Upper lobe of left lung (tissue), 6 donors: Measurements from ENCODE around the gene RSPRY1. TPM values are rescaled to one million over a fixed set of nuclear protein-coding genes. Genes with fewer than 3 reads are reported as not detected.

ENCODE experiments used
- ATAC-seq, 2 donors: fragments of 200-7000 bp; cut with Tn5 transposase; one replicate each; pipeline ENCODE4 v1.9.1; 2022; ENCODE audit warnings: mild to moderate bottlenecking in 2 of 2, moderate library complexity in 2 of 2; ENCODE audit not compliant: low FRiP score in 2 of 2
- DNase-seq, 2 donors: peaks; one replicate each; pipeline ENCODE4 v3.0.0-alpha.2; 2019 to 2020
- H3K27ac ChIP-seq, 4 donors: fragments of 200-600 bp; sonication (generic); one replicate each; pipeline ENCODE4 v1.5.1; 2016 to 2019
- H3K27me3 ChIP-seq, 4 donors: fragments of 200-600 bp; sonication (generic); one replicate each; pipeline ENCODE4 v1.5.1; 2017 to 2019
- H3K36me3 ChIP-seq, 4 donors: fragments of 200-600 bp; sonication (generic); one replicate each; pipeline ENCODE4 v1.5.1; 2016 to 2019
- H3K4me1 ChIP-seq, 4 donors: fragments of 200-600 bp; sonication (generic); one replicate each; pipeline ENCODE4 v1.5.1; 2018 to 2019
- H3K4me3 ChIP-seq, 4 donors: fragments of 200-600 bp; sonication (generic); one replicate each; pipeline ENCODE4 v1.5.1; 2017 to 2019; ENCODE audit warnings: mild to moderate bottlenecking in 2 of 4, moderate library complexity in 1 of 4
- H3K9me3 ChIP-seq, 4 donors: fragments of 200-600 bp; sonication (generic); one replicate each; pipeline ENCODE4 v1.5.1; 2018 to 2019
- CTCF ChIP-seq, 6 experiments: fragments of 450-650 bp in 4 of 6; fragments of 200-600 bp in 2 of 6; sonication (generic) in 2 of 6; IDR thresholded peaks; one replicate each; pipeline ENCODE4 v1.5.1; 2016 to 2019; ENCODE audit warnings: antibody characterized with exemption in 6 of 6
- EP300 ChIP-seq, 4 donors: sonication (generic); formaldehyde crosslinking; IDR thresholded peaks; one replicate each; pipeline ENCODE4 v1.5.1; 2017; ENCODE audit warnings: antibody characterized with exemption in 4 of 4, control low read depth in 2 of 4
- POLR2A ChIP-seq, 4 donors: fragments of 450-650 bp; IDR thresholded peaks; one replicate each; pipeline ENCODE4 v1.5.1; 2016 to 2017; ENCODE audit warnings: antibody characterized with exemption in 4 of 4, mild to moderate bottlenecking in 2 of 4
- POLR2AphosphoS5 ChIP-seq, 2 donors: sonication (generic); formaldehyde crosslinking; IDR thresholded peaks; one replicate each; pipeline ENCODE4 v1.5.1; 2017; ENCODE audit warnings: antibody characterized with exemption in 2 of 2
- WGBS, 2 donors: methylation state at CpG; one replicate each; pipeline ENCODE4 v1.1.5; 2017 to 2018; 5-methylcytosine and 5-hydroxymethylcytosine counted together
- total RNA-seq, 6 donors: library from RNA; depleted of rRNA in 4 of 6; stranded (reverse); fragments of >200 nt in 4 of 6; gene quantifications; one replicate each; pipeline versions ENCODE4 v1.1.0 to v1.2.1, GENCODE V29; 2016 to 2021
- donor health status: DM: no; HTN: no; CAD: no; lungs with moderate emphysema.
- donor health status: DM: no; HTN: yes; CAD: no; lungs with severe emphysema.

Gene RSPRY1
- total RNA-seq, 6 donors from 2014 or later = 26.9 to 102 (median 30.3) TPM

DNA sequence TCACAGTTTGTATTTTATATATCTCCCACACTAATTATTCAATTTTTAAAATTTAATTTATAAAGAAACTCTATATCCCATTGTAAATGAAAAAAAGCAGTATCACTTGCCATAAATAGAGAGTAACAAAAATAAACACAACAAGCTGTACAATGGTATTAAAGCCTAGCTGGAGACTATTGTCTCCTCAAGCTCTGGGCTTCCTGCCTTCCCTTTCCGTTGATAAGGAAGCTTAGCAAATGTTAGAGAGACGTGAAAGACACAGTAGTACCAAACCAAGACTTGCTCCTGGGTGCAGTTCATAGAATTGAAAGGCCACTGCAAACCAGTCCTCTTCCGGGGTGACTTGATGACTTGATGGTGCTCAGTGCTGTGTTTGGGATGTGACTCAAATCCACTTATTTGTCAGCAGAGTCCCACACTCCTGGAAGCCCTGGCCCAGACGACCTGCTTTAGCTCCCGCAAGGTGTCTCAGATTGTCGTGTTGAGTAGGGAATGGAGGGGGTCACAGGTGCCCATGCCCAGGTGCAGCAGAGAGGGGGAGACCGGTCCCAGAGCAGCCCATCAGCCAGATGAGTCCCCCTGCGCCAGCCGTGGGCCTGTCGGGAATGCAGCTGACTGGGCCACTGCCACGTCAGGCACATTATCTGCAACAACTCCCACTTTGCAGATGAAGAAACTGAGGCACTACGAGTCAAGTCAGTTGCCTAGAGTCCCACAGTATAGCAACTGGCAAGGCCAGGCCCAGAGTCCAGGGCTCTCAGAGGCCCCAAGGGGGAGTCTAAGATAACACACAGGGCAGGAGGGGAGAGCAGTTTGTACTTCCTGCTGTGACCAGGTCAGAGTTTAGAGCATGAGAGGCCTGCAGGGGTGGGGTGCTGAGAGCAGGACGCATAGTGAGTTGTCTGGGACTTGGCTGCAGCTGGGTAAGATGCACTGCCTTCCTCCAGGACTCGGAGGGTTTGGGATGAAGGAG is 40.8 kb upstream of the RSPRY1 start:
- Histone ChIP-seq H3K4me3 (no peak overlapping the region), H3K27me3 (no peaks in the 10 kb centered on the region), H3K27ac (peak overlapping the region; percentile 51 to 82 (median 72)), H3K9me3 (no peaks in the 10 kb centered on the region), H3K4me1 (peaks cover 66 to 91% (median 84%) of the 10 kb centered on the region in 4 donors), H3K36me3 (peaks cover 0 to 12% (median 2%) of the 10 kb centered on the region in 4 donors)
- 69 to 75% methylated on average over 10 to 12 of the region's 14 CpGs for WGBS, 2 donors
- DNase-seq (peak; percentile 16 to 46), ATAC-seq (no peak)
- TF ChIP-seq POLR2AphosphoS5 (IDR thresholded peaks at IDR 0.05) (no peak), CTCF (IDR thresholded peaks at IDR 0.05) (no peak), EP300 (IDR thresholded peaks at IDR 0.05) (no peak), POLR2A (IDR thresholded peaks at IDR 0.05) (no peak)

DNA sequence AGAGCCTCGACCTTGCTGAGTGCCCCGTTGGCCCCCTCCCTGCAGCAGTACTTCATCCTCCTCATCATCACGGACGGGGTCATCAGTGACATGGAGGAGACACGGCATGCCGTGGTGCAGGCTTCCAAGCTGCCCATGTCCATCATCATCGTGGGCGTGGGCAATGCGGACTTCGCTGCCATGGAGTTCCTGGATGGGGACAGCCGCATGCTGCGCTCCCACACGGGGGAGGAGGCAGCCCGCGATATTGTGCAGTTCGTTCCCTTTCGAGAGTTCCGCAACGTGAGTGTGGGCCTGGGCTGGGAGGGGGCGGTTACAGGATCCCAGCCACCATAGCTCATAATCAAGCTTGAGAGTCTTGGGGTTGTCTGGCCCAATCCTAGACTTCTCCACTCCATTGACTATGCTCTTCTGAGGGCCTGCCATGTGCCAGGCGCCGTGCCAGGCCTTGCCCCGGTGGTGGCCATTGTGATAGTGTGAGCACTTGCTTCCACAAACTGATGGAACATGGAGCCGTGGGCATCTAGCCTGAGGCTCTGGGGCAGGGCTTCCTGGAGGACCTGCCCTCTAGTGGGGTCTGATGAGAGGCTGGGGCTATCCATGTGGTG is 40.0 kb upstream of the RSPRY1 start:
- no peaks in the 10 kb centered on the region for H3K27me3 ChIP-seq
- DNase-seq = peak; percentile 20 to 73
- WGBS, 2 donors = 79 to 87% methylated on average over 10 to 22 of the region's 24 CpGs
- TF ChIP-seq POLR2AphosphoS5 (IDR thresholded peaks at IDR 0.05) (no peak), CTCF (IDR thresholded peaks at IDR 0.05) (no peak), EP300 (IDR thresholded peaks at IDR 0.05) (no peak), POLR2A (IDR thresholded peaks at IDR 0.05) (no peak)
- peaks cover 0 to 12% (median 4%) of the 10 kb centered on the region in 4 donors for H3K36me3 ChIP-seq
- H3K4me3 ChIP-seq = no peak overlapping the region
- H3K4me1 ChIP-seq = peaks cover 60 to 88% (median 77%) of the 10 kb centered on the region in 4 donors
- ATAC-seq = no peak
- H3K27ac ChIP-seq = peak overlapping the region in 3 of 4 donors; percentile 52 to 82 (median 68)
- no peaks in the 10 kb centered on the region for H3K9me3 ChIP-seq

GRCh38 chr16:57146735-57147134 is 39.4 kb upstream of the RSPRY1 start:
- no peaks in the 10 kb centered on the region for H3K9me3 ChIP-seq
- TF ChIP-seq CTCF (IDR thresholded peaks at IDR 0.05) (peak in 2 of 6 experiments; percentile 20 to 34), EP300 (IDR thresholded peaks at IDR 0.05) (no peak)
- DNase-seq = peak in 1 of 2 donors; percentile 18
- peak overlapping the region; percentile 43 to 82 (median 60) for H3K27ac ChIP-seq
- WGBS, 2 donors = 96 to 100% methylated on average over 1 to 4 of the region's 5 CpGs
- H3K4me3 ChIP-seq = no peak overlapping the region
- no peak for ATAC-seq
- peaks cover 0 to 12% (median 1%) of the 10 kb centered on the region in 4 donors for H3K36me3 ChIP-seq
- peaks cover 59 to 86% (median 72%) of the 10 kb centered on the region in 4 donors for H3K4me1 ChIP-seq
- no peaks in the 10 kb centered on the region for H3K27me3 ChIP-seq

DNA sequence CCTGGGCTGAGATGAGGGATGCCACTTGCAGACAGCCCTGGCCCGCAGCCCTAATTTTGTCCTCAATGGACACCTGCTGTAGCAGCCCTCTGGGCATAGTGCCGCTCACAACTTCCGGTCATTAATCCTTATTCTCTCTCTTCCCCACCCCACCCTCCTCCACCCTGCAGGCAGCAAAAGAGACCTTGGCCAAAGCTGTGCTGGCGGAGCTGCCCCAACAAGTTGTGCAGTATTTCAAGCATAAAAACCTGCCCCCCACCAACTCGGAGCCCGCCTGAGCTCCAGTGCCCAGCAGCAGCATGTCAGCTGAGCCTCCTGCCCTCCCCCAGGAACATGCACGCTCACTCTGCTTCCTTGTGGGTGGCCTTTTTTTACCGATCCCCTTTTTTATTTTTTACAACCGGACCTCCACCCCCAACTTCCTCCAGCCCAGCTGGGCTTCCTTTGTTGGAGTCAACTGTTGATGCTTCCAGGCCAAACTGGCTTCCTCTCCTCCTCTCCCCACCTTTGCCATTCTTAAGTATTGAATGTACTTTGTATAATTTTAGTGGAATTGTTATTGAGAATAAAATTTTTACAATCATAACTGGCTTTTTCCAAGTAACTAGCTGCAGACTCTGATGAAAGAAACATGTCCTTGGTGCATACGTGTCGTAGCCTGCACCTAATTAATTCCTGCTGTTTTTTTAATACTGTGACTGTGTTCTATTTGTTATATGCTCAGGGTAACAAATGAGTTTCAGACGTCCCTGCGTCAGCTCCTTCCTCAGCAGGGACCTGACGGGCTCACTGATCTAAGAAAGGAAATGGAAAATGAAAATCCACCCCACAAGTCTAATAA is 38.5 kb upstream of the RSPRY1 start:
- TF ChIP-seq POLR2AphosphoS5 (IDR thresholded peaks at IDR 0.05) = no peak
- no peak for TF ChIP-seq POLR2A (IDR thresholded peaks at IDR 0.05)
- TF ChIP-seq EP300 (IDR thresholded peaks at IDR 0.05) = no peak
- TF ChIP-seq CTCF (IDR thresholded peaks at IDR 0.05) = no peak
- H3K27ac ChIP-seq = peak overlapping the region; percentile 43 to 82 (median 67)
- 30 to 33% methylated on average over 14 of the region's 14 CpGs for whole genome bisulfite sequencing, 2 donors
- peaks cover 0 to 20% (median 2%) of the 10 kb centered on the region in 4 donors for H3K36me3 ChIP-seq
- no peaks in the 10 kb centered on the region for H3K27me3 ChIP-seq
- ATAC-seq (peak in 1 of 2 donors; percentile 2), DNase-seq (peak in 1 of 2 donors; percentile 20)
- no peak overlapping the region for H3K4me3 ChIP-seq
- no peaks in the 10 kb centered on the region for H3K9me3 ChIP-seq
- H3K4me1 ChIP-seq = peaks cover 50 to 83% (median 64%) of the 10 kb centered on the region in 4 donors
